ENCODE results near the gene GABRR1. TPM values are rescaled to one million over a fixed set of nuclear protein-coding genes. Genes with fewer than 3 reads are reported as not detected.

The GABRR1 gene
- total RNA-seq, 1 donor from 2014 or later = not detected

DNA sequence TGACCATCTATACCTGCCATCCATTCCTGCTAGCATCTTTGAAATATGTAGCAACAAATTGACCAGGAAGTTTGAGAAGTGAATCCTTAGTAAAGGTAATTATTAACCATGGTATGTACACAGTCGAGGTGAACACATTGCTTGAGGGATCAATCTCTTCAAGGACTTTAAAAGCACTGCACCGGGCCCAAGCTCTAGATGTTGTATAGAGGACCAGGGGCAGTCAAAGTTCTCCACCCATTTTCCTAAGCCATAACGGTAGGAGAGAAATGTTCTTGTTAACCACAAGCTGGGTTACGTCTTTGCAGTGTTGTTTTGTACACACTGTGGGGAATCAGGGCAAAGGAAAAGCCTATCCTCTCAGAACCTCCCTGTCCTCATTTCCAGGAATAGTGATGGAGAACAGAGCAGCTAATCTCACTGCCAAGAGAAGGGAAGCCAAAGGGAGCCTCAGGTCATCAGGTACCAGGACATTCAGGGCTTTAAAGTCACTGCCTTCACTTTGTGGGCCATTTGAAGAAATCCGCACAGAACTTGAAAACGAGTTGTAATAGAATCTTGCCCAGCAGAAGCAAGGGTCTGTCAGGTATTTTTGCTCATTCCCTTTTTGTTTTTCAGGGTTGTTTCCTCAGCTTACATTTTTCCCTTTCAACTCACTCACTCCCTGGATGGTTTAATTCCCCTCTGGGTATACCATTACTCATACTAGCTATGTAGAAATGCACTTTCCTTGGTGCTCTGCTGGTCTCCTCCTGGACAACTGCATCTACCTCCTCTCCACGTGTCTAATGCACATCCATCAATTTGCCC lies 76.6 kb downstream of the GABRR1 start:
- Histone ChIP-seq H3K36me3 (no peaks in the 10 kb centered on the region), H3K4me1 (peaks cover 0 to 17% of the 10 kb centered on the region in 2 donors), H3K4me3 (no peak overlapping the region), H3K27me3 (no peaks in the 10 kb centered on the region), H3K27ac (peak overlapping the region; percentile 26 to 34), H3K9me3 (no peaks in the 10 kb centered on the region)
- no peak for DNase-seq (ENCODE audit: low spot score in 2 of 2)
- intact Hi-C loops (cut with DNase I) = no loop called here
- TF ChIP-seq, protein P1, sequence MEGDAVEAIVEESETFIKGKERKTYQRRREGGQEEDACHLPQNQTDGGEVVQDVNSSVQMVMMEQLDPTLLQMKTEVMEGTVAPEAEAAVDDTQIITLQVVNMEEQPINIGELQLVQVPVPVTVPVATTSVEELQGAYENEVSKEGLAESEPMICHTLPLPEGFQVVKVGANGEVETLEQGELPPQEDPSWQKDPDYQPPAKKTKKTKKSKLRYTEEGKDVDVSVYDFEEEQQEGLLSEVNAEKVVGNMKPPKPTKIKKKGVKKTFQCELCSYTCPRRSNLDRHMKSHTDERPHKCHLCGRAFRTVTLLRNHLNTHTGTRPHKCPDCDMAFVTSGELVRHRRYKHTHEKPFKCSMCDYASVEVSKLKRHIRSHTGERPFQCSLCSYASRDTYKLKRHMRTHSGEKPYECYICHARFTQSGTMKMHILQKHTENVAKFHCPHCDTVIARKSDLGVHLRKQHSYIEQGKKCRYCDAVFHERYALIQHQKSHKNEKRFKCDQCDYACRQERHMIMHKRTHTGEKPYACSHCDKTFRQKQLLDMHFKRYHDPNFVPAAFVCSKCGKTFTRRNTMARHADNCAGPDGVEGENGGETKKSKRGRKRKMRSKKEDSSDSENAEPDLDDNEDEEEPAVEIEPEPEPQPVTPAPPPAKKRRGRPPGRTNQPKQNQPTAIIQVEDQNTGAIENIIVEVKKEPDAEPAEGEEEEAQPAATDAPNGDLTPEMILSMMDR (IDR thresholded peaks at IDR 0.05) = no peak

DNA sequence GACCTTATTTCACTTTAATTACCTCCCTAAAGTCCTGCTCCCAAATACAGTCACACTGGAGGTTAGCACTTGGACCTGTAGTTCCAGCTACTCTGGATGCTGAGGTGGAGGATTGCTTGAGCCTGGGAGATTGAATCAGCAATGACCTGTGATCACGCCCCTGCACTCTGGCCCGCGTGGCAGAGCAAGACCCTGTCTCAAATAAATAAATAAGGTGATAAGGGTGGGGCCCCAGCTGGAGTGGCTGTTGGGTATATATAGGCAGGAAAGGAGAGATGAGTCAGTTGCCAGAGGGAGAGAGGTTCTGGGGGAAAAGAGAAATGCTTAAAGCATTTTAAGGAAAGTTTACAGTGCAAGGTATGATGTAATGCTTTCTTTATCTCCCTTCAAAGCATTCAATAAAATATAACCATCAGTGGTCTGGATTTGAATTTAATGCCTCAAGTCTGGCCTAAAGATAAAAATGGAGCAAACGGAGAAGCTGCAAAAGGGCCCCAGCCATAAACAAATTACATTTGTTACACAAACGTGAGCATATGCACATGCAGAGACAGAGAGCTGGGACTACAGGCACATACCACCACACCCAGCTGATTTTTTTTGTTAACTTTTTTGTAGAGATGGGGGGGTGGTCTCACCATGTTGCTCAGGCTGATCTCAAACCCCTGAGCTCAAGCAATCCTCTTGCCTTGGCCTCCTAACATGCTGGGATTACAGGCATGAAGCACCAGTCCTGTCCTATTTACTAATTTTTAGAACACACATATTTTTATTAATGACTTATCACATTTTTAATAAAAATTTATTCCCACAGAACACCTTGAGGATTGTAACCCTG lies 77.4 kb downstream of the GABRR1 start:
- intact Hi-C loops (cut with DNase I) = no loop called here
- H3K4me1 ChIP-seq = peaks cover 0 to 12% of the 10 kb centered on the region in 2 donors
- peak overlapping the region in 1 of 2 donors; percentile 26 for H3K27ac ChIP-seq
- no peak for DNase-seq (ENCODE audit: low spot score in 2 of 2)
- H3K4me3 ChIP-seq = no peak overlapping the region
- TF ChIP-seq, protein P1 (IDR thresholded peaks at IDR 0.05) = no peak
- H3K36me3 ChIP-seq = no peaks in the 10 kb centered on the region
- no peaks in the 10 kb centered on the region for H3K9me3 ChIP-seq
- no peaks in the 10 kb centered on the region for H3K27me3 ChIP-seq

DNA sequence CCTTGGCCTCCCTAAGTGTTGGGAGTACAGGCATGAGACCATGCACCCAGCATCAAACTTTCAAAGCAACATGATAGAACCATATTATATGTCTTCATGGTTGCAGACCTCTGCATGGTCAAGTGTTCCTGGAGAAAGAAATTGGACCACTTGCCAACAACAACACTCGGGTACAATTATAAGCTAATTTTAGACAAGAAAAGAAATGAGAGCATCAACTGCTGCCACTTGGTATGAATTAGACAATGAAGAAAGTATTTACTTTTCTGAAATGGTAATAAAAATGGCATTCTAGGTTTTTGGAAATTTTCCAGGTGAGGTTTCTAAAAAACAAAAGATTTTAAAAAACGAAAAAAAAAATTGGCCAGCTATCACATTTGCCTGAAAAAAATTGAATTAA lies 79.0 kb downstream of the GABRR1 start:
- intact Hi-C loops (cut with DNase I) = no loop called here
- H3K27me3 ChIP-seq = no peaks in the 10 kb centered on the region
- H3K36me3 ChIP-seq = no peaks in the 10 kb centered on the region
- no peak overlapping the region for H3K27ac ChIP-seq
- peaks cover 0 to 10% of the 10 kb centered on the region in 2 donors for H3K4me1 ChIP-seq
- no peak for DNase-seq (ENCODE audit: low spot score in 2 of 2)
- no peaks in the 10 kb centered on the region for H3K9me3 ChIP-seq
- H3K4me3 ChIP-seq = no peak overlapping the region
- TF ChIP-seq, protein P1 (IDR thresholded peaks at IDR 0.05) = no peak

GRCh38 chr6:89134723-89135122 lies 82.4 kb downstream of the GABRR1 start:
- intact Hi-C loops (cut with DNase I) = no loop called here
- DNase-seq (ENCODE audit: low spot score in 2 of 2) = no peak
- H3K9me3 ChIP-seq = no peaks in the 10 kb centered on the region
- no peaks in the 10 kb centered on the region for H3K27me3 ChIP-seq
- H3K4me1 ChIP-seq = peaks cover 0 to 7% of the 10 kb centered on the region in 2 donors
- no peaks in the 10 kb centered on the region for H3K36me3 ChIP-seq
- H3K27ac ChIP-seq = no peak overlapping the region
- TF ChIP-seq, protein P1 (IDR thresholded peaks at IDR 0.05) = no peak
- no peak overlapping the region for H3K4me3 ChIP-seq

- H3K9me3 ChIP-seq = no peaks in the 10 kb centered on the region
- TF ChIP-seq, protein P1 (IDR thresholded peaks at IDR 0.05) = no peak
- H3K27me3 ChIP-seq = no peaks in the 10 kb centered on the region
- H3K4me3 ChIP-seq = no peak overlapping the region
- no peaks in the 10 kb centered on the region for H3K36me3 ChIP-seq
- no peak overlapping the region for H3K27ac ChIP-seq
- peaks cover 0 to 7% of the 10 kb centered on the region in 2 donors for H3K4me1 ChIP-seq
- intact Hi-C loops (cut with DNase I) = no loop called here
- no peak for DNase-seq (ENCODE audit: low spot score in 2 of 2)
These were observed 83.2 kb downstream of the GABRR1 start for GRCh38 chr6:89133981-89134380.

Data from ascending aorta (tissue), 2 donors.